ENCODE data around the gene SLIT3. TPM values are rescaled to one million over a fixed set of nuclear protein-coding genes. Genes with fewer than 3 reads are reported as not detected.

SLIT3 gene
- total RNA-seq, 4 donors from 2014 or later, result 0.97 to 6.1 (median 3.4) TPM

GRCh38 chr5:168992687-168993086 is 308.3 kb downstream of the SLIT3 start:
- H3K4me3 ChIP-seq, result no peak overlapping the region
- H3K27me3 ChIP-seq, result no peaks in the 10 kb centered on the region
- H3K4me1 ChIP-seq, result no peaks in the 10 kb centered on the region
- H3K36me3 ChIP-seq, result no peaks in the 10 kb centered on the region
- no peak for ATAC-seq
- DNase-seq, result no peak
- no peak for TF ChIP-seq POLR2A (IDR thresholded peaks at IDR 0.05)
- TF ChIP-seq, protein P1, sequence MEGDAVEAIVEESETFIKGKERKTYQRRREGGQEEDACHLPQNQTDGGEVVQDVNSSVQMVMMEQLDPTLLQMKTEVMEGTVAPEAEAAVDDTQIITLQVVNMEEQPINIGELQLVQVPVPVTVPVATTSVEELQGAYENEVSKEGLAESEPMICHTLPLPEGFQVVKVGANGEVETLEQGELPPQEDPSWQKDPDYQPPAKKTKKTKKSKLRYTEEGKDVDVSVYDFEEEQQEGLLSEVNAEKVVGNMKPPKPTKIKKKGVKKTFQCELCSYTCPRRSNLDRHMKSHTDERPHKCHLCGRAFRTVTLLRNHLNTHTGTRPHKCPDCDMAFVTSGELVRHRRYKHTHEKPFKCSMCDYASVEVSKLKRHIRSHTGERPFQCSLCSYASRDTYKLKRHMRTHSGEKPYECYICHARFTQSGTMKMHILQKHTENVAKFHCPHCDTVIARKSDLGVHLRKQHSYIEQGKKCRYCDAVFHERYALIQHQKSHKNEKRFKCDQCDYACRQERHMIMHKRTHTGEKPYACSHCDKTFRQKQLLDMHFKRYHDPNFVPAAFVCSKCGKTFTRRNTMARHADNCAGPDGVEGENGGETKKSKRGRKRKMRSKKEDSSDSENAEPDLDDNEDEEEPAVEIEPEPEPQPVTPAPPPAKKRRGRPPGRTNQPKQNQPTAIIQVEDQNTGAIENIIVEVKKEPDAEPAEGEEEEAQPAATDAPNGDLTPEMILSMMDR (IDR thresholded peaks at IDR 0.05 in 4 of 5, conservative IDR thresholded peaks at IDR 0.05 in 1 of 5), result no peak
- no peak overlapping the region for H3K27ac ChIP-seq
- intact Hi-C loops (cut with DNase I; ENCODE audit: low total_unique reads), result no loop called here
- in situ Hi-C loops (cut with MboI; ENCODE audit: low sequenced_read_pairs in 4 of 4), result loop anchor here in 3 of 4 donors (25.0 kb wide), 2 partner anchors 570 to 595 kb away; partner anchors contain the start of gene SPDL1 (in 2 of the 3)
- H3K9me3 ChIP-seq, result no peaks in the 10 kb centered on the region

DNA sequence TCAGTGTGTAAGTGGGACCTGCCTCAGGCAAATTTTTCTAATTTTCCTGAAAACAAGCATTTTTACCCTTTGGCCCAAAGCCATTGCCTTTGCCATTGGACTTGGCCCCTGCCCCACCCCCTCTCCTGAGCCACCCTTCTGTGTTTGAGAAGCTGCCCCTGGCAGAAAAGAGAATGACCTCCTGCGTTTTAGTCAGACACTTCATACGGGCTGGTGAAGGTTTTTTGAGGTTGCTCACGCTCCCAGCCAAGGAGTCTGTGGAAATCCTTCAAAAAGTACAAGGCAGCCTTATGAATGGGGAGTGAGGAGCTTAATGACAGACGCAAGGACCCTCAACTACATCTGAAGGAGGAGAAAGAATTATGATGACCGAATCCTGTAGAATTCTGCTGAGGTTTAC is 308.9 kb downstream of the SLIT3 start:
- in situ Hi-C loops (cut with MboI; ENCODE audit: low sequenced_read_pairs in 4 of 4) (loop anchor here in 3 of 4 donors (25.0 kb wide), 2 partner anchors 570 to 595 kb away; partner anchors contain the start of gene SPDL1 (in 2 of the 3)), intact Hi-C loops (cut with DNase I; ENCODE audit: low total_unique reads) (no loop called here)
- TF ChIP-seq, protein P1 (IDR thresholded peaks at IDR 0.05 in 4 of 5, conservative IDR thresholded peaks at IDR 0.05 in 1 of 5), result no peak
- no peak for TF ChIP-seq POLR2A (IDR thresholded peaks at IDR 0.05)
- no peaks in the 10 kb centered on the region for H3K27me3 ChIP-seq
- no peak overlapping the region for H3K27ac ChIP-seq
- H3K4me1 ChIP-seq, result no peaks in the 10 kb centered on the region
- no peaks in the 10 kb centered on the region for H3K9me3 ChIP-seq
- no peak overlapping the region for H3K4me3 ChIP-seq
- no peaks in the 10 kb centered on the region for H3K36me3 ChIP-seq
- no peak for DNase-seq
- ATAC-seq, result no peak

- Histone ChIP-seq H3K4me1 (no peaks in the 10 kb centered on the region), H3K27ac (no peak overlapping the region), H3K4me3 (no peak overlapping the region), H3K27me3 (no peaks in the 10 kb centered on the region), H3K36me3 (no peaks in the 10 kb centered on the region), H3K9me3 (no peaks in the 10 kb centered on the region)
- ATAC-seq (no peak), DNase-seq (no peak)
- intact Hi-C loops (cut with DNase I; ENCODE audit: low total_unique reads), result no loop called here
- no peak for TF ChIP-seq POLR2A (IDR thresholded peaks at IDR 0.05)
- TF ChIP-seq, protein P1 (IDR thresholded peaks at IDR 0.05 in 4 of 5, conservative IDR thresholded peaks at IDR 0.05 in 1 of 5), result no peak
- in situ Hi-C loops (cut with MboI; ENCODE audit: low sequenced_read_pairs in 4 of 4), result loop anchor here in 3 of 4 donors (25.0 kb wide), 2 partner anchors 571 to 596 kb away; partner anchors contain the start of gene SPDL1 (in 2 of the 3)
Measured at GRCh38 chr5:168991311-168991710, 309.6 kb downstream of the SLIT3 start.

GRCh38 chr5:168990679-168991078 is 310.3 kb downstream of the SLIT3 start:
- TF ChIP-seq, protein P1 (IDR thresholded peaks at IDR 0.05 in 4 of 5, conservative IDR thresholded peaks at IDR 0.05 in 1 of 5), result no peak
- no peak for TF ChIP-seq POLR2A (IDR thresholded peaks at IDR 0.05)
- ATAC-seq, result no peak
- Histone ChIP-seq H3K9me3 (no peaks in the 10 kb centered on the region), H3K36me3 (no peaks in the 10 kb centered on the region), H3K4me1 (no peaks in the 10 kb centered on the region), H3K27me3 (no peaks in the 10 kb centered on the region), H3K4me3 (no peak overlapping the region), H3K27ac (no peak overlapping the region)
- intact Hi-C loops (cut with DNase I; ENCODE audit: low total_unique reads) (no loop called here), in situ Hi-C loops (cut with MboI; ENCODE audit: low sequenced_read_pairs in 4 of 4) (loop anchor here in 3 of 4 donors (25.0 kb wide), 2 partner anchors 572 to 597 kb away; partner anchors contain the start of gene SPDL1 (in 2 of the 3))
- DNase-seq, result no peak

All from gastrocnemius medialis (tissue), 4 donors.